DOHH2 (cell line): ENCODE data around the gene IQGAP3.

Experiments used
- H3F3A ChIP-seq: fragments of 200-600 bp; sonication (generic), shearing (Covaris generic); 2 replicates; pipeline ENCODE4 v1.6.0; 2016; ENCODE audit warnings: antibody characterized with exemption, mild to moderate bottlenecking; ENCODE audit not compliant: control insufficient read depth, insufficient read depth
- H3K27ac ChIP-seq: fragments of 200-600 bp; sonication (generic); 2 replicates; pipeline ENCODE4 v1.5.1; 2014; ENCODE audit warnings: low read depth, mild to moderate bottlenecking, low read length, moderate library complexity
- H3K27me3 ChIP-seq: fragments of 200-600 bp; sonication (generic); 2 replicates; pipeline ENCODE4 v1.6.1; 2014; ENCODE audit warnings: mild to moderate bottlenecking, low read length, mixed read lengths; ENCODE audit not compliant: control insufficient read depth
- H3K36me3 ChIP-seq: fragments of 200-600 bp; sonication (generic); 2 replicates; pipeline ENCODE4 v1.6.1; 2014; ENCODE audit warnings: mild to moderate bottlenecking, low read length, moderate library complexity, mixed read lengths; ENCODE audit not compliant: control insufficient read depth
- H3K4me1 ChIP-seq: fragments of 200-600 bp; sonication (generic); 2 replicates; pipeline ENCODE4 v1.6.1; 2014; ENCODE audit warnings: mild to moderate bottlenecking, low read length, mixed read lengths; ENCODE audit not compliant: control insufficient read depth
- H3K4me2 ChIP-seq: fragments of 200-600 bp; sonication (generic); 2 replicates; pipeline ENCODE4 v1.6.0; 2014; ENCODE audit warnings: mild to moderate bottlenecking, low read length, moderate library complexity
- H3K4me3 ChIP-seq: fragments of 200-600 bp; sonication (generic); 2 replicates; pipeline ENCODE4 v1.5.1; 2014; ENCODE audit warnings: mild to moderate bottlenecking, low read length, mixed read lengths
- H3K79me2 ChIP-seq: fragments of 200-600 bp; sonication (generic); 2 replicates; pipeline ENCODE4 v1.6.1; 2014; ENCODE audit warnings: mild to moderate bottlenecking, low read length, mixed read lengths; ENCODE audit not compliant: control insufficient read depth
- H3K9me2 ChIP-seq: fragments of 200-600 bp; sonication (generic); replicated peaks from 2 replicates; pipeline ENCODE4 v1.6.1; 2014; ENCODE audit warnings: mild to moderate bottlenecking, low read length, mixed read lengths; ENCODE audit not compliant: control insufficient read depth
- H3K9me3 ChIP-seq: fragments of 200-600 bp; sonication (generic); 2 replicates; pipeline ENCODE4 v1.6.1; 2014; ENCODE audit warnings: antibody characterized with exemption, low read length, mixed read lengths; ENCODE audit not compliant: control insufficient read depth, insufficient read depth
- H4K20me1 ChIP-seq: fragments of 200-600 bp; sonication (generic); 2 replicates; pipeline ENCODE4 v1.6.0; 2014; ENCODE audit warnings: low read depth, mild to moderate bottlenecking, antibody characterized with exemption, low read length, moderate library complexity; ENCODE audit not compliant: control insufficient read depth, insufficient read depth
- EZH2phosphoT487 ChIP-seq: fragments of 200-600 bp; sonication (generic); IDR thresholded peaks from 2 replicates; pipeline ENCODE4 v1.6.1; 2017; ENCODE audit warnings: borderline replicate concordance, mild to moderate bottlenecking, antibody characterized with exemption, low read length, moderate library complexity, mixed read lengths
- TF ChIP-seq, protein P1 (sequence below): fragments of 200-600 bp; sonication (generic); IDR thresholded peaks from one replicate; pipeline ENCODE4 v1.5.1; 2014; ENCODE audit warnings: antibody characterized with exemption, mild to moderate bottlenecking, low read depth, low read length; ENCODE audit not compliant: poor library complexity, severe bottlenecking

IQGAP3 gene

DNA sequence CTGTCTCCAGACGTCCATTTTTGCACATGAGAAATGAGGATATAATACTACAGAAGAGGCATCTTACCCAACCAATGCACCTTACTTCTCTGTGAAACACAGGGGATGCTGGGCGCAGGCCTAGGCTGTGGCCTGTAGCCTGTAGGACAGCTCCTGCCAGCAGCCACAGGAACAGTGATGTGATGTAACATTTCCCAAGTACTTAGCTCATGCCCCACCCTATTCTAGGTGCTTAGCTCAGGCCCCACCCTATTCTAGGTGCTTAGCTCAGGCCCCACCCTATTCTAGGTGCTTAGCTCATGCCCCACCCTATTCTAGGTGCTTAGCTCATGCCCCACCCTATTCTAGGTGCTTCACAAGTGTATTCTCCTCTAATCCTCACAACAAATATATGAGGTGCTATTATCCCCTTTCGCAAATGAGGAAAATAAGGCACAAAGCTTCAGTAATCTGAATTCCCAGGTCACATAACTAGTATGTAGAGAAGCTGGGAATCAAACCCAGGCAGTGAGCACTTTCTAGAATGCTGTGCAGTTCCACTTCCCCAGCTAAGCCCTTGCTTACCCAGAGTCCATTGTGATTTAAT, 14.6 kb upstream of the IQGAP3 start:
- Histone ChIP-seq H3K36me3 (peaks cover 3% of the 10 kb centered on the region), H3K27ac (no peak overlapping the region), H3K4me1 (peaks cover 34% of the 10 kb centered on the region), H3K27me3 (no peaks in the 10 kb centered on the region), H3F3A (0 out of 2 replicates have a peak, but pooled peaks cover 2% of the 10 kb centered on the region), H4K20me1 (no peaks in the 10 kb centered on the region), H3K4me3 (no peak overlapping the region), H3K9me3 (no peaks in the 10 kb centered on the region), H3K4me2 (no peak overlapping the region), H3K9me2 (no peaks in the 10 kb centered on the region), H3K79me2 (peaks cover 7% of the 10 kb centered on the region)
- TF ChIP-seq, protein P1, sequence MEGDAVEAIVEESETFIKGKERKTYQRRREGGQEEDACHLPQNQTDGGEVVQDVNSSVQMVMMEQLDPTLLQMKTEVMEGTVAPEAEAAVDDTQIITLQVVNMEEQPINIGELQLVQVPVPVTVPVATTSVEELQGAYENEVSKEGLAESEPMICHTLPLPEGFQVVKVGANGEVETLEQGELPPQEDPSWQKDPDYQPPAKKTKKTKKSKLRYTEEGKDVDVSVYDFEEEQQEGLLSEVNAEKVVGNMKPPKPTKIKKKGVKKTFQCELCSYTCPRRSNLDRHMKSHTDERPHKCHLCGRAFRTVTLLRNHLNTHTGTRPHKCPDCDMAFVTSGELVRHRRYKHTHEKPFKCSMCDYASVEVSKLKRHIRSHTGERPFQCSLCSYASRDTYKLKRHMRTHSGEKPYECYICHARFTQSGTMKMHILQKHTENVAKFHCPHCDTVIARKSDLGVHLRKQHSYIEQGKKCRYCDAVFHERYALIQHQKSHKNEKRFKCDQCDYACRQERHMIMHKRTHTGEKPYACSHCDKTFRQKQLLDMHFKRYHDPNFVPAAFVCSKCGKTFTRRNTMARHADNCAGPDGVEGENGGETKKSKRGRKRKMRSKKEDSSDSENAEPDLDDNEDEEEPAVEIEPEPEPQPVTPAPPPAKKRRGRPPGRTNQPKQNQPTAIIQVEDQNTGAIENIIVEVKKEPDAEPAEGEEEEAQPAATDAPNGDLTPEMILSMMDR = no peak
- TF ChIP-seq EZH2phosphoT487 = no peak

DNA sequence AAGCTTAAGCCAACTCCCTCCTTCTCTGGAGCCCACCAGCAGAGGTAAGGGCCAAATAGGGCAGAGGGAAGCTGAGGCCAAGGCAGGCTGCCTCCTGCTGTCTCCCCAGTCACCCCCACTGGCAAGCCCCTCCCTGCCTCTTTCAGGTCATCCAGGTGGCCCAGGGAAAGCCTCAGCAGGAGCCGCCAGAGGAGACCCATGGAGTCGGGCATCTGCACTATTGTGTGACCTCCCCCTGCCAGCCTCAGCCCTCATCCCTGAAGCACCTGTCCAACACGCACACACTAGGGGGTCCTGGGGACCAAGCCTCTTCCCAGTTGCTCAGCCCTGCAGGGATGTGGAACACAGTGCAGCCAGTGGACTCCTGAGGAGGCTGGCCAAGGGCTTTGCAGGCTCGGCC, 14.0 kb upstream of the IQGAP3 start:
- Histone ChIP-seq H3K79me2 (peaks cover 2% of the 10 kb centered on the region), H4K20me1 (no peaks in the 10 kb centered on the region), H3F3A (0 out of 2 replicates have a peak, but pooled peaks cover 2% of the 10 kb centered on the region), H3K36me3 (no peaks in the 10 kb centered on the region), H3K4me1 (peaks cover 38% of the 10 kb centered on the region), H3K9me3 (no peaks in the 10 kb centered on the region), H3K4me2 (no peak overlapping the region), H3K9me2 (no peaks in the 10 kb centered on the region), H3K27ac (no peak overlapping the region), H3K27me3 (no peaks in the 10 kb centered on the region), H3K4me3 (no peak overlapping the region)
- TF ChIP-seq, protein P1 = no peak
- TF ChIP-seq EZH2phosphoT487 = no peak

DNA sequence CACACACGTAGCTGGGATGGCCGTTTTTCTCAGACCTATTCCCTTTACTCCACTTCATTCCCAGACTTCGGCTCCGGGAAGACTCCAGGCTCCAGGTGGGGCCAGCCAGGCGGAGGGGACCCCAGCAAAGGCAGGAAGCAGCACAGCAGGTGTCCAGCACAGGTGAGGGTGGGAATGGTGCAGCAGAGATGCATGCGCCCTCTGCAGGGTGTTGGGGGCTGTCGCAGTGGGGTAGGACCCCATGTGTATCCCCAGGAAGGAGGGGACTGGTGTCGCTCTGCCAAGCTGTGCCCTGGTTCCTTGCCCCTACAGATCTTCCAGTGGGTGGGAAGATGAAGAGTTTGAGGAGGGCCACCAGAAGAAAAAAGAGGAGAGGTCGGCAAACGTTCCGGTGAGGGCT, 12.4 kb upstream of the IQGAP3 start:
- Histone ChIP-seq H3K9me2 (no peaks in the 10 kb centered on the region), H4K20me1 (no peaks in the 10 kb centered on the region), H3K79me2 (no peaks in the 10 kb centered on the region), H3F3A (0 out of 2 replicates have a peak, but pooled peaks cover 2% of the 10 kb centered on the region), H3K36me3 (no peaks in the 10 kb centered on the region), H3K4me3 (no peak overlapping the region), H3K27ac (no peak overlapping the region), H3K4me1 (peaks cover 30% of the 10 kb centered on the region), H3K27me3 (no peaks in the 10 kb centered on the region), H3K4me2 (peak overlapping the region; percentile 17; the same call in 1 of the 2 replicates), H3K9me3 (no peaks in the 10 kb centered on the region)
- TF ChIP-seq, protein P1 = peak; percentile 92
- no peak for TF ChIP-seq EZH2phosphoT487
